Muscle of leg (tissue), 11 donors: ENCODE data around the gene PFAS. TPM values are rescaled to one million over a fixed set of nuclear protein-coding genes. Genes with fewer than 3 reads are reported as not detected.

ENCODE experiments used
- DNase-seq: peaks from one replicate; pipeline ENCODE4 v3.0.0; 2013
- H3K27ac ChIP-seq: one replicate; pipeline ENCODE4 v1.5.1; 2013; ENCODE audit warnings: mild to moderate bottlenecking, low read length, control low read depth
- H3K27me3 ChIP-seq: one replicate; pipeline ENCODE4 v1.6.1; 2013; ENCODE audit warnings: low read length; ENCODE audit not compliant: control insufficient read depth, insufficient read depth
- H3K36me3 ChIP-seq: one replicate; pipeline ENCODE4 v1.6.1; 2013; ENCODE audit warnings: low read length; ENCODE audit not compliant: control insufficient read depth, insufficient read depth
- H3K4me1 ChIP-seq: one replicate; pipeline ENCODE4 v1.6.1; 2013; ENCODE audit warnings: low read length; ENCODE audit not compliant: control insufficient read depth, insufficient read depth
- H3K4me3 ChIP-seq: one replicate; pipeline ENCODE4 v1.5.1; 2013; ENCODE audit warnings: low read length, control low read depth
- H3K9me3 ChIP-seq: replicated peaks from 2 replicates; pipeline ENCODE4 v1.6.1; 2013; ENCODE audit warnings: low read depth, low read length; ENCODE audit not compliant: control insufficient read depth
- WGBS: methylation state at CpG from one replicate; pipeline ENCODE4 v1.1.5; 2013; ENCODE audit warnings: missing lambda C conversion rate; ENCODE audit not compliant: insufficient coverage; 5-methylcytosine and 5-hydroxymethylcytosine counted together
- polyA plus RNA-seq, 8 donors: library from polyadenylated mRNA; unstranded; fragments of 120-200 nt; gene quantifications; one replicate each; pipeline versions ENCODE4 v1.2.1 to v1.2.3, GENCODE V29; 2013; ENCODE audit warnings: inconsistent platforms in 1 of 8, low replicate concordance in 1 of 8; ENCODE audit not compliant: insufficient read length in 8 of 8, insufficient read depth in 1 of 8
- total RNA-seq: library from RNA; stranded (reverse); fragments of 120-200 nt; gene quantifications from one replicate; pipeline ENCODE4 v1.2.4, GENCODE V29; 2013

PFAS gene
- total and polyA plus RNA-seq, 9 donors: 21.7 to 32.5 (median 28.1) TPM

DNA sequence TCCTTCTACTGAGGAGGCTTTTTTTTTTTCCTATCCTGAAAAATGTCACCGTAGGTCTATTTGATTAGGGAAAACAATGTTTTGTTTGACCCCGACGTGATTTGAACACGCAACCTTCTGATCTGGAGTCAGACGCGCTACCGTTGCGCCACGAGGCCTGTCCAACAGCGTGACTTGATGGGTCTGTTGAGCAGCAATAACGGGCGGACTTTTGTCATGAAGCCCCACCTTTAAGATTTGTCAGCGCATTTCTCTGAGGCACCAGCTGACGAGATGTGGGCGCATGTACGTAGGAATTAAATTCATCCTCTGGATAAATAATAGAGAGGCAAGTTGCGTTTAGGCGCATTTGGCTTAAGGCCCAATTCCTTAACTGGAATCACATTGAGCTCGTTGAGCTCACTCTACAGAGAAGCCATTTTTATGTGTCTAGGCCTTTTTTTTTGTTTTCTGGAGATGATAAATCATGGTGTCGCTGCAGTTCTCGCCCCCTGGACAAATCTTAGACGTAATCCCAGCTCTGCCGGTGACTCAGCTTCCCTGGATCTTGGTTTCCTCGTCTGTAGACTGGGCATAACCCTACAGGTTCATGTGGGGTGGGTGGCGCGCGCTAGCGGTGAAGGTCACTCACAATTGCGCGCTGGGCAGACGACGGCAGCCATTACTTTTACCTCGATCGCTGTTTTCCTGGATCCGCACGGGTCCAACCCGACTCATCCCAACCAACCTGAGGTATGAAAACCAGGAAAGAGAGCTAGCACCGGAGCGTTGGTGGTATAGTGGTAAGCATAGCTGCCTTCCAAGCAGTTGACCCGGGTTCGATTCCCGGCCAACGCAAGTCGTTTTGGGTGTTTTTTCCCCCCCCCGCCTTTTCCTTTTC lies 28.1 kb upstream of the PFAS start:
- peak; percentile 98 for DNase-seq
- Histone ChIP-seq H3K27ac (peak overlapping the region; percentile 100), H3K4me1 (peaks cover 20% of the 10 kb centered on the region), H3K9me3 (no peaks in the 10 kb centered on the region), H3K27me3 (no peaks in the 10 kb centered on the region), H3K4me3 (peak overlapping the region; percentile 82), H3K36me3 (no peaks in the 10 kb centered on the region)
- under 1% methylated on average over 36 of the region's 45 CpGs for WGBS

DNA sequence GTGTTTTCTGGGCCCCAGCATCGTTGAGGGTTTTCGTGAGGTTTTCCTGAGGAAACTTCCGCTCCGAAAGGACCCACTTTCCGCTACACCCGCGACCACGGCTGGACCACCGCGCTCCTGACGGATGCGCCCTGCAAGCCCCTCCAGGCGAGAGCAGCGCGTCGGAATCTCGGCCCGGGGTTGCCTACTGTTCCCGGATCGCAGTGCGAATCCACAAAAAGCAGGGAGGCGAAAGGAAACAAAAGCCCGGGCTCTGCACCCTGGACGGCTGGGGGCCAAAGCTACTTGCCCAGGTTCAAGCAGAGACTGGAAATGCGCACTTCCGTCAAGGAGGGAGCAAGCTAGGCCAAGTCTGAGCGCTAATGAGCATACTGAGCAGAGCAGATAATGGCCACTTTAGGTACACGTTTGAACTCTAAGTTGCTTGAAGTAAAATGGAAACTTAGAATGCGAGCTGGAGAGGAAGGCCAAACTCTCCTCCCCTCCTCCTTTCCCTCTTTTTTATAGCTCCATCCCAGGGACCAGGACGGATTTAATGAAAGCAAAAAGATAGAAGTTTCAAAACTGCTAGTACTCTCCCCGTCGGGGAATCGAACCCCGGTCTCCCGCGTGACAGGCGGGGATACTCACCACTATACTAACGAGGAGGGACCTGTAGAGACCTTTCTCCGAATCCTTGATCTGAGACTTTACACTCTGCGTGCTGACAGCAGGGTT lies 27.3 kb upstream of the PFAS start:
- Histone ChIP-seq H3K36me3 (no peaks in the 10 kb centered on the region), H3K27me3 (no peaks in the 10 kb centered on the region), H3K4me3 (peak overlapping the region; percentile 82), H3K4me1 (peaks cover 23% of the 10 kb centered on the region), H3K9me3 (no peaks in the 10 kb centered on the region), H3K27ac (peak overlapping the region; percentile 100)
- 0% methylated on average over 35 of the region's 40 CpGs for WGBS
- peak; percentile 98 for DNase-seq

DNA sequence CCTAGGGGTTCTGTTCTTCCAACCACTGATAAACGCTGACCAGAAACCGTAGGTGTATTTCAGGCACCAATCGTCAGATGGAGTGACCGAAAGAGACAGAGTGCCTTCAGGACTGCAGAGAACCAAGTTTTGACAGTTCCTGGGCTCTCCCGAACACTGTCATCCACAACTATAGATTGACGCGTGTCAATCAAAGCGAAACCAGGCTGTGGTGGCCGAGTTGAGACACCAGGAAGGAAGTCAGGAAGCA lies 26.8 kb upstream of the PFAS start:
- H3K27me3 ChIP-seq: no peaks in the 10 kb centered on the region
- peaks cover 2% of the 10 kb centered on the region for H3K36me3 ChIP-seq
- H3K4me3 ChIP-seq: peak overlapping the region; percentile 82
- peak overlapping the region; percentile 100 for H3K27ac ChIP-seq
- H3K9me3 ChIP-seq: no peaks in the 10 kb centered on the region
- peaks cover 28% of the 10 kb centered on the region for H3K4me1 ChIP-seq
- no peak for DNase-seq
- WGBS: 0% methylated on average over 9 of the region's 9 CpGs

GRCh38 chr17:8222630-8223355 lies 26.3 kb upstream of the PFAS start:
- H3K9me3 ChIP-seq: no peaks in the 10 kb centered on the region
- peaks cover 33% of the 10 kb centered on the region for H3K4me1 ChIP-seq
- peak overlapping the region; percentile 82 for H3K4me3 ChIP-seq
- peak; percentile 97 for DNase-seq
- peak overlapping the region; percentile 100 for H3K27ac ChIP-seq
- H3K36me3 ChIP-seq: peaks cover 7% of the 10 kb centered on the region
- H3K27me3 ChIP-seq: no peaks in the 10 kb centered on the region
- under 1% methylated on average over 31 of the region's 49 CpGs for WGBS

DNA sequence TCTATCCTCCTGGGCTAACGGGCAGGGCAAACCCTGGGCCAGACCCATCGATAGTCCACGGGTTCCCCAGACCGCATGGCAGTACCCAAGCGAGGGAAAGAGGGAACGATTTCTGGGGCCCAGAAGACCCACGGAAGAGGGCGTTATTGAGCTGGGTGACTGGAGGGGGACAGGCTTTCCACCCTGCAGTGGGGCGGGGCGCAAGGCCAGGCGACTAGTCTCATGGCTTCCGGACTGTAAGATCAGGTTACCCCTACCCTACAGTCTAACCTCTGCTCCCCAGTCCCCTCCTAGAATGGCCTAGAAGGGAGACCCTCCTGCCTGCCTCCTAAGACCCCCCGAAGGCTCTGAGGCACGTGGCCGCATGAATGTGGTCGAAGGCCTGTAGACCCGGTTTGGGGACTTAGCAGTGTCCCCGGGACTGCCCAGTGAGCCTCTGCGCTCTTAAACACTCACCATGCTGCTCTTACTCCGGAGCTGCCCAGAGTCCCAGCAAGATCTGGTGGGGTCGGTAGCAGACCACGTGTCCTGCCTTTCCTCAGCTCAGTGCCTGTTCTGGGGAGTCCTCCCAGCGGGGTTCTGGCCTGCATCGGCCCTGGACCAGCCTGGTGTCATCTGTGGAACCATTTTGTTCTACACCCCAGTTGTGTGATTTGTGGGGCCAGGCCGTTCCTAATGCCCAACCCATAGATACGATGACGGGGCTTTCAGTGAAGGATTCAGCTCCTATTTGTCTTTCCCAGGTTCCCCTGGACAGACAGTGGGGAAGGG lies 25.5 kb upstream of the PFAS start:
- 0% methylated on average over 16 of the region's 27 CpGs for WGBS
- Histone ChIP-seq H3K9me3 (no peaks in the 10 kb centered on the region), H3K36me3 (peaks cover 14% of the 10 kb centered on the region), H3K27me3 (no peaks in the 10 kb centered on the region), H3K4me1 (peaks cover 34% of the 10 kb centered on the region), H3K27ac (peak overlapping the region; percentile 100), H3K4me3 (peak overlapping the region; percentile 82)
- peak; percentile 86 for DNase-seq

- no peak overlapping the region for H3K4me3 ChIP-seq
- H3K4me1 ChIP-seq: peaks cover 32% of the 10 kb centered on the region
- no peaks in the 10 kb centered on the region for H3K9me3 ChIP-seq
- no peaks in the 10 kb centered on the region for H3K27me3 ChIP-seq
- H3K36me3 ChIP-seq: peaks cover 30% of the 10 kb centered on the region
- no peak overlapping the region for H3K27ac ChIP-seq
- no peak for DNase-seq
- 92% methylated on average over 20 of the region's 26 CpGs for WGBS
These were observed 23.9 kb upstream of the PFAS start for GRCh38 chr17:8224891-8225812.

DNA sequence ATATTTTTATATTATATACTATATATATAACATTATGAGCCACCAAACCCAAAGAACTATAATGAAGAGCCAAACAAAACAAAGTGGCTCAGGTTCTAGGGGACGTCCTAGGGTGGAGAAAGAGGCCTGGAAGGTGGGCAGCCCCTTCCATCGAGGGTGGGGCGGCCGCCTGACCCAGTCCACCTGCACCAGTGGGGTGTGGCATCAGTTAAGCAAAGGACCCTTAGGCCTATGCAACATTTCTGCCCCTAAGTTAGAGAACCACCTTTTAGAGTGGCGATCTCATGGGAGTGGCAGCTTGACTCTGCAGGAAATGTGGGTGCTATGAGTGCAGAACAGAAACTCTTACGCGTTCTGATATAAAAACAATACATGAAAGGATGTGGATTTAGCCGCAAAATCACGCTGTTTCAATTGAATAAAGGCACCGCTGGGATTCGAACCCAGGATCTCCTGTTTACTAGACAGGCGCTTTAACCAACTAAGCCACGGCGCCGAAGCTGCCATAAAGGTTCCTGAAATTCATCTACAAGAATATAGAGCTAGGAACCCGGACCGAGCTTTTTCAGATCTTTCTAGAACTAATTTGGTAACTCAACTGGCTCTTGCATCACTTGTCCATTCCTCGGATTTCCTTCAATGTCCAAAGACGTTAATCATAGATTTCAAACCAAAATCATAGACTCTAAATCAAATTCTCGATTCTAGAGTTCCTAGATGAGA lies 23.1 kb upstream of the PFAS start:
- Histone ChIP-seq H3K36me3 (peaks cover 38% of the 10 kb centered on the region), H3K27me3 (no peaks in the 10 kb centered on the region), H3K9me3 (no peaks in the 10 kb centered on the region), H3K4me1 (peaks cover 30% of the 10 kb centered on the region), H3K4me3 (peak overlapping the region; percentile 70), H3K27ac (peak overlapping the region; percentile 97)
- DNase-seq: peak; percentile 70
- 27% methylated on average over 9 of the region's 20 CpGs for WGBS

- Histone ChIP-seq H3K9me3 (no peaks in the 10 kb centered on the region), H3K36me3 (peaks cover 45% of the 10 kb centered on the region), H3K27me3 (no peaks in the 10 kb centered on the region), H3K4me1 (peaks cover 30% of the 10 kb centered on the region), H3K4me3 (peak overlapping the region; percentile 70), H3K27ac (peak overlapping the region; percentile 97)
- WGBS: 1% methylated on average over 14 of the region's 32 CpGs
- peak; percentile 97 for DNase-seq
These were observed 22.4 kb upstream of the PFAS start for GRCh38 chr17:8226536-8227237.
